Stomach (tissue), 4 donors: ENCODE data around the gene IGSF6.

Experiments
- POLR2A ChIP-seq, 4 donors: fragments of 450-650 bp; IDR thresholded peaks; one replicate each; pipeline ENCODE4 v1.6.1; 2016; ENCODE audit warnings: antibody characterized with exemption in 4 of 4, control low read depth in 2 of 4, mild to moderate bottlenecking in 1 of 4, moderate library complexity in 1 of 4
- POLR2AphosphoS5 ChIP-seq, 3 donors: sonication (generic); formaldehyde crosslinking; IDR thresholded peaks; one replicate each; pipeline ENCODE4 v1.6.1; 2016; ENCODE audit warnings: antibody characterized with exemption in 3 of 3
- TF ChIP-seq, protein P1 (sequence below), 7 experiments: fragments of 450-650 bp in 4 of 7; fragments of 200-600 bp in 3 of 7; sonication (generic) in 3 of 7; IDR thresholded peaks; one replicate each; pipeline ENCODE4 v1.5.1; 2016 to 2019; ENCODE audit warnings: antibody characterized with exemption in 7 of 7, control low read depth in 2 of 7, mild to moderate bottlenecking in 1 of 7

DNA sequence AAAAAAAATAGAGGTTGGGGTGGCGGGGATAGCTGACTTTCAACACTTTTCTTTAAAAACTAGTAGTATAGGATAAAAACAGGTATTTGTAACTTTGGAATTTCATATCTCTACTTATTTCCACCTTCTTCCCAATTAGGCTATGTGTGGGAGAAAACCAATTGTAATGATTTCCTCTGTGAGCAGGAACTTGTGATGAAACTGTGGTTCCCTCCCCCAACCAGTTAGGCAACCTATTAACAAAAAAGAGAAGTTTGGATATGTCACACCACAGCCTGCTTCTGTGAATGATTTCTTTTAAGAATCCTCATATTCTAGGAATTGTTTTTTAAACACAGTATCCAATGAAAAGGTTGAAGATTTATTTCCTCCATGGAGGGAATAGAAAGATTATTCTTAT, 1.9 kb downstream of the IGSF6 start:
- TF ChIP-seq, protein P1, sequence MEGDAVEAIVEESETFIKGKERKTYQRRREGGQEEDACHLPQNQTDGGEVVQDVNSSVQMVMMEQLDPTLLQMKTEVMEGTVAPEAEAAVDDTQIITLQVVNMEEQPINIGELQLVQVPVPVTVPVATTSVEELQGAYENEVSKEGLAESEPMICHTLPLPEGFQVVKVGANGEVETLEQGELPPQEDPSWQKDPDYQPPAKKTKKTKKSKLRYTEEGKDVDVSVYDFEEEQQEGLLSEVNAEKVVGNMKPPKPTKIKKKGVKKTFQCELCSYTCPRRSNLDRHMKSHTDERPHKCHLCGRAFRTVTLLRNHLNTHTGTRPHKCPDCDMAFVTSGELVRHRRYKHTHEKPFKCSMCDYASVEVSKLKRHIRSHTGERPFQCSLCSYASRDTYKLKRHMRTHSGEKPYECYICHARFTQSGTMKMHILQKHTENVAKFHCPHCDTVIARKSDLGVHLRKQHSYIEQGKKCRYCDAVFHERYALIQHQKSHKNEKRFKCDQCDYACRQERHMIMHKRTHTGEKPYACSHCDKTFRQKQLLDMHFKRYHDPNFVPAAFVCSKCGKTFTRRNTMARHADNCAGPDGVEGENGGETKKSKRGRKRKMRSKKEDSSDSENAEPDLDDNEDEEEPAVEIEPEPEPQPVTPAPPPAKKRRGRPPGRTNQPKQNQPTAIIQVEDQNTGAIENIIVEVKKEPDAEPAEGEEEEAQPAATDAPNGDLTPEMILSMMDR (IDR thresholded peaks at IDR 0.05): no peak
- TF ChIP-seq POLR2AphosphoS5 (IDR thresholded peaks at IDR 0.05) (no peak), POLR2A (IDR thresholded peaks at IDR 0.05) (no peak)
